NCI-H1105 (cell line): ENCODE results near the gene ZDHHC20.
"Not testable (repeated sequence)": the region's sequence is repeated elsewhere in the genome, so short reads cannot be mapped to it uniquely, and the experiment has no call there.

ENCODE experiments used
- DNase-seq: peaks from one replicate; lab custom pipeline; 2025; lab: John Stamatoyannopoulos, UW

Gene ZDHHC20

DNA sequence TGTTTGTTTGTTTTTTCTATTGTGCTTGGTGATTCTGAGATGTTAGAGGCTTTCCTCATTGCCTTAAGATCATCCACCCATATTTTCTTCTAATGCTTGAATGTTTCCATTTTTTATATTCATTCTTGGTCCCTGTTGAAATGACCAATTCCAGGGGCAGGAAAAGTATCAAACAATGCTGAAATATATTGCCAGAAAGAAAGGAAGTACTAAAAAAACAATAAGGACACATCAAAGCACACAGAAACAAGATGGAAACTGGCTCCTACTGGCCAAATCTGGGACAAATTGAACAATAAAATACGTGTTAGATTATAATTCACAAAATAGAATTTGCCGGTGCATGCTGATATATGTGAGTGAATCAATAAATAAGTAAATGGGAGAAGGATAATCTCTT, 23.9 kb downstream of the ZDHHC20 start:
- DNase-seq = no peak

DNA sequence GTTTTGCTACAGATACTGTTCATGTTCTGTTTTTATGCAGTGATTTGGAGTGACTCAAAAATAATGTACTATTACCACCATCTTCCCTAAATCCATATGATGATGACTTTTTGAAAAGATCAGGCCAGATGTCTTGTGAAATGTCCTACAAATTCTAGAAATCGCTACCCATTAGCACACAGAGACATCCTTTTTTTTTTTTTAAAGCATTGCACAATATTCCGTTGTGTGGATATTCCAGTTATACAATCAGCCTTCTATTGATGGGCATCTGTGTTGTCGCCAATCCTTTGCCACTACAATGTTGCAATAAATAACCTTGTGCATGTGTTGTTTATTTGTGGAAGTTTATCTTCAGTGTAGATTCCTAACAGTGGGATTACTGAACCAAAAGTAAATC, 24.5 kb downstream of the ZDHHC20 start:
- no peak for DNase-seq

DNA sequence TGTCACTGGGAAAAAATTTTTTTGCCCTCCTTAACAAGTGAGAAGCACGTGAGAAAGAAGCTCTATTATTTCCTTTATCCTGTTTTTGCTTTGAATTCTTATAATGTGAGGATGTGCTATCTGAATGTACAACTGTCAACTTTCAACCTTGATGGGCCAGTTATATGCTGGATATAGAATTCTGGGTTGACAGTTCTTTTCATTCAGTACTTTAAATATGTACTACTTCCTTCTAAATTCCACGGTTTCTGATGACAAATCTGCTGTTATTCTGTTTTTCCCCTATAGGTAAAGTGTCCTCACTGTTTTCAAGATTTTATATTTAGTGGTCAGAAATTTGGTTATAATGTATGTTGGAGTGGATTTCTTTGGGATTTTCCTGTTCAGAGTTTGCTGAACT, 29.9 kb downstream of the ZDHHC20 start:
- DNase-seq = no peak

DNA sequence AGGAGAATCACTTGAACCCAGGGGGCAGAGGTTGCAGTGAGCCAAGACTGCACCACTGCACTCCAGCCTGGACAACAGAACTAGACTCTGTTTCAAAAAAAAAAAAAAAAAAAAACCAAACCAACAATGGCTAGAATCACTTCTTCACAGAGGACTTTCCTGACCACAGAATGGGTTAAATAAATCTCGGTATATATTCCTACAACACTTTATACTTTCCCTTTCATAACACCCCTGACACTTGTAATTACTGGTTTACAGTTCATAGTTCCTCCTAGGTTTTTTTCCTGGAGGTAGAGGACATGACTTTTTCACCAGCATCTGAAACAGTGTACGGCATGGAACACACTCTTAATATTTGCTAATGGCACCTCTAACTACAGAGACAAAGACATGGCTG, 31.4 kb downstream of the ZDHHC20 start:
- no peak for DNase-seq

DNA sequence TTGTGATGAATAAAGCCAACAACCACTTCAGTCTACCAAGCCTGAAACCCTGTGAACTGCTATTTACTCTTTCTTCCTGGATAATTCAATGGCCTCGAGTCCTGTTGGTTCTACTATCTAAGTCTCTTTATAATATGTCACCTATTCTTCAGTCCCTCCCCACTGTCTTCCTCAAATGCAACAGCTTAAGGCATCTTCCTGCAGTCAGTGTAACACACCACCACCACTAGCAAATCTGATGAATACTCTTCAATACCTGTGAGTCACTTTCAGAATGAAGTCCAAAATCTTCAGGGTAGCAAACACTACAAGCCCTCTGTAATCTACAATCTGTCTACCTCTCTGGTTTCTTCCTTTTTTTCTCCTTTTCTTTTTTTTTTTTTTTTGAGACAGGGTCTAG, 32.9 kb downstream of the ZDHHC20 start:
- no peak for DNase-seq

DNA sequence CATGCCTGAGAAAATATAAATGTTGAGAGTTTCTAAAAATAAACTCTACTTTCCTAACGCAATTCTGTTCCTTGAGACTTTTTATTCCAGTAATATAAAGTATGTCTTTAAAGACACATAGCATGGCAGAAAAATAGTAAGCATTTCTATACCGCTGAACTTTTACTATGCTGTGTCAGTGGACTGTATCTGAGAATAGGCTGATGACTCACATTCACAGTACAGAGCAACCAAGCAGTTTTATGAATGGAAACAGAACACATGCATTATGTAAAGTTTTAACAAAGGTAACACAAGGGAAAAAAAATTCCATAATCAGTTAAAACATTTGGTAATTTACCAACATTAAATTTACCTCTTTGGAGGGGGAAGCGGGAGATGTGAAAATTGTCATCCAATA, 38.4 kb downstream of the ZDHHC20 start:
- DNase-seq = no peak

DNA sequence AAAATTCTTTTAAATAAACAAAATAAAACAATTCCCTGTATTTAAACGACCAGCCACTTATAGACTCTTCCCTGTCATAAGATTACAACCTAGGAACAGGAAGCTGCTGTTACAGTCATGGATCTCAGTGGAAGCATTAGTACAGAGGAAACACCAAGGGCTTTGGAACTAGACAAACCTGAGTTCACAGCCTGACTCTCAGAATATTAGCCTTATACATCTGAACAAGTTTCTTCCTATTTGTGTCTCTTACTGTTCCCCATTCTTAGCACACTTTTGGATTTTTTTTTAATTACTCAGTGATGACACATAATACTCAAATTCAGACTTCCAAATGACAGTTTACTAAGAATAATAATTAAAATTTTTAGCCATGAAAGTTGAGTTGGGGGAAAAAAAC, 46.1 kb downstream of the ZDHHC20 start:
- DNase-seq = no peak

DNA sequence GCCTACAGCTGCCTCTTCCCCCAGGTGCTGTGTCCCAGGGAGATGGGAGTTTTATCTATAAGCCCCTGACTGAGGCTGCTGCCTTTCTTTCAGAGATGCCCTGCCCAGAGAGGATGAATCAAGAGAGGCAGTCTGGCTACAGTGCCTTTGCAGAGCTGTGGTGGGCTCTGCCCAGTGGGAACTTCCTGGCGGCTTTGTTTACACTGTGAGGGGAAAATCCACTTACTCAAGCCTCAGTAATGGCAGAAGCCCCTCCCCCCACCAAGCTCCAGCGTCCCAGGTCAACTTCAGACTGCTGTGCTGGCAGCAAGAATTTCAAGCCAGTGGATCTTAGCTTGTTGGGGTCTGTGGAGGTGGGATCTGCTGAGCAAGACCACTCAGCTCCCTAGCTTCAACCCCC, 48.6 kb downstream of the ZDHHC20 start:
- DNase-seq = not testable (repeated sequence)

DNA sequence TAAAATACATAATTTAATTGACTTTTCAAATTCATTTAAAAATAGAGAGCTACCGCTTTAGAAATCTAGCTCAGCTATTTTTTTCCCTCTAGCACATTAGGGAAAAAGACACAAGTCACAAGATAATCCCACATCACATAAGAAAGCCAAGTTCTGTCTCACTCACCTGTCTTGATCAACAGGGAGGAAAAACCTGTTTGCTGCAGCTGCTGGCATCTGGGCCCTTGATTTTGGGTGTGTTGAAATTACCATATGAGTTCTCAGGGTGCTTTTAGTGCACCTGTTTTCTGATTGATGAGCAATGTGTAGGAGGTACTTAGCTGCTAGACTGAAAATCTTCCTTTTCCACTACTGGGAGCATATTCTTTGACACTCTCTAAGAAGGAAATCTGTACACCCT, 53.8 kb downstream of the ZDHHC20 start:
- DNase-seq = no peak

DNA sequence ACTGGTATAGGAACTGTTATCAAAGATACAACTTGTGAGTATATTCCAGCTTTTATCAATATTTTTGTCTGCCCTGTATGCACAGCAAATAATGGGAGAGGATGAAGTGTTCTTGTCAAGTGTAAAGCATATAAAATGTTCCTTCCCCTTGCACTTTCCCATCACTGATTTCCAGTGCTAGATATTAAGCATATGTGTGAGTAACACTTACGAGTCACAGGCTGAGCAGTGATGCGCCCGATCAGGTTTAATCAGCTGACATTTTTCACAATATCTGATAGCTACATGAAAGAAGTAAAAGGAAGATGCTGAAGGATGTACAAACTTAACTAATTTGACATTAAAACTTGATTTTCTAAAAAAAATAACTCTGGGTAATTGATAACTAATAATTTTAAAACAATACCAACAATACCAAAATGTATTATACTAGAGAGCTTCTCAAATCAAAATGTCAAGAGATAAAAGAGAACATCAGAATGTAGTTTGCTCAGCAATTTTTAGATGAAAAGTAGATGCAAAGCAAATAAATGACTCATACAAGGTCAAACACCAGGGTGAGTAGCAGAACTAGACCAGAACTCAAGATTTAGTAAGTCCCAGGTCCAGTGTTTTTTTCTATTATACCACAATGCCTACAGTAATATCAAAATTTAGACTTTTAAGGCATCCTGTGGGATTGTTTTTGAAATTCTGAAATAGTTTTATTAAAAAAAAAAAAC, 56.4 kb downstream of the ZDHHC20 start:
- DNase-seq = no peak

DNA sequence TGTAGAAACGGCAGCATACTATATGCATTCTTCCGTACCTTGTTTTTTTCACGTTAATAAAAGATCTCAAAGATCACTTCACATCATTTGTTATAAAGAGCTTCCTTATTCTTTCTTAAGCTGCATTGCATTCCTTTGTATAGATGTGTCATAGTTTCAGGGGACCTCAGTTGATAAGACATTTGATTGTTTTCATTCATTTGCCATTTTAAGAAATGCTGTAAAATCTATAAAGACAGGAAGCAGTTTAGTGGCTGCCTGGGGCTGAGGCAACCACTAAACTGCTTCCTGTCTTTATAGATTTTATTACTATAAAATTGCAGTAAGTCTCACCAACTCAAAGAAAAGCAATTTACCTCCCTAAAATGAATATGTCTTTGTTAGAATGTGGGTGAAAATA, 59.4 kb downstream of the ZDHHC20 start:
- no peak for DNase-seq

DNA sequence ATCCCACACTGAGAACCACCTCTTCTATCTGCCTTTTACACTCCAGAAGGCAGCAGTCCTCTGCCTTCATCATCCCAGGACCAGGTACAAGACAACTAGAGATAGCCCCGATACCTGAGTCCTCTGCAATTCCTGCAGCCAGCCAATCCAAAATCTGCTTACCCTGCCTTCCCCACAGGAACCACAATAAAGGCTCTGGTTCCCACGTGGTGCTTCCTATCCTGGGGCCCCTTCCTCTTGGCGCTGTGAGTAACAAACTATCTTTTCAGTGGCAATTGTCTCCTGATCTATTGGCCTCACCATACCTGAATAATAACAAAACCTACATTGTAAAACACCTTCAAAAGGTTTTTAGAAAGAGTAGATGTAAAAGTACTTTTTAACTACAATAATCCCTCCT, 63.1 kb downstream of the ZDHHC20 start:
- DNase-seq = no peak

DNA sequence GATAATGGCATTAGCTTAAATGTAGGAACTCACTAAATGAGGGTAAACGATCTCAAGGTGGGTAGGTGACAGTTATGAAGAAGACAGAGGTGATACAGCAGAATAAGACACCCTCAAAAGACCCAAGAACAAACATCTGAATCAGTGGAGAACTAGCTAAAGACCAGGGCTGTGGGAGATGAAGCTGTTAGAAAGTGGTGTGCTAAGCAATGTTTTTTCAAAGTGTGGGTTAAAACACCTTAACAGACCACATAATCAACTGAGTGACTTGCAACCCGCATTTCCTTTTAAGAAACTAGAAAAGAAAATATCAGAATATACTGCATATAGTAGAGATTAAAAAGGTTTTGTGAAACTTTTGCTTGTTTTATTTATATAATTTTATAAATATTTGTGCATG, 70.0 kb downstream of the ZDHHC20 start:
- DNase-seq = no peak

DNA sequence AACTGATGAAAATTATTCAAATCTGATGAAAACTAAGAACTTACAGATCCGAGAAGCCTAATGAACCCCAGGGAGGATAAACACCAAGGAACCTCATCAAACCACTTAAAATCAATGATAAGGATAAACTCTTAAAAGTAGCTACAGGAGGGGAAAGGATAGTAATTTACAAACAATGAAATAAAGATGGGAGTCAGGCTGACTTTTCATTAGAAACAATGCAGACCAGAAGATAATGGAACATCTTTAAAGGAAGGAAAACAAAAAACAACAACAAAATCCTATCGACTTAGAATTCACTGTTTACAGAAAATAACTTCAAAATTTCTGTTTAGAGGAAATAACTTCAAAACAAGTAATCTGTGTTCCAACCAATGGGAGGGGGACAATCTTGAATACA, 73.4 kb downstream of the ZDHHC20 start:
- no peak for DNase-seq

DNA sequence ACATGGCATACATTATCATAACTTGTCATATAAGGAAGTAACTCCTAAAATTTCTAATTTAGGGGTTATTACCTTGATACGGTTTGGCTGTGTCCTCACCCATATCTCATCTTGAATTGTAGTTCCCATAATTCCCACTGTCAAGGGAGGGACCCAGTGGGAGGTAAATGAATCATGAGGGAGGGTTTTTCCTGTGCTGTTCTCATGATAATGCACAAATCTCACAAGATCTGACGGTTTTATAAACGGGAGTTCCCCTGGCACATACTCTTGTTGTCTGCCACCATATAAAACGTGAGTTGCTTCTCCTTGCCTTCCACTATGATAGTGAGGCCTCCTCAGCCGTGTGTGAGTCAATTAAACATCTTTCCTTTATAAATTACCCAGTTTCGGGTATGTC, 76.0 kb downstream of the ZDHHC20 start:
- DNase-seq = no peak

DNA sequence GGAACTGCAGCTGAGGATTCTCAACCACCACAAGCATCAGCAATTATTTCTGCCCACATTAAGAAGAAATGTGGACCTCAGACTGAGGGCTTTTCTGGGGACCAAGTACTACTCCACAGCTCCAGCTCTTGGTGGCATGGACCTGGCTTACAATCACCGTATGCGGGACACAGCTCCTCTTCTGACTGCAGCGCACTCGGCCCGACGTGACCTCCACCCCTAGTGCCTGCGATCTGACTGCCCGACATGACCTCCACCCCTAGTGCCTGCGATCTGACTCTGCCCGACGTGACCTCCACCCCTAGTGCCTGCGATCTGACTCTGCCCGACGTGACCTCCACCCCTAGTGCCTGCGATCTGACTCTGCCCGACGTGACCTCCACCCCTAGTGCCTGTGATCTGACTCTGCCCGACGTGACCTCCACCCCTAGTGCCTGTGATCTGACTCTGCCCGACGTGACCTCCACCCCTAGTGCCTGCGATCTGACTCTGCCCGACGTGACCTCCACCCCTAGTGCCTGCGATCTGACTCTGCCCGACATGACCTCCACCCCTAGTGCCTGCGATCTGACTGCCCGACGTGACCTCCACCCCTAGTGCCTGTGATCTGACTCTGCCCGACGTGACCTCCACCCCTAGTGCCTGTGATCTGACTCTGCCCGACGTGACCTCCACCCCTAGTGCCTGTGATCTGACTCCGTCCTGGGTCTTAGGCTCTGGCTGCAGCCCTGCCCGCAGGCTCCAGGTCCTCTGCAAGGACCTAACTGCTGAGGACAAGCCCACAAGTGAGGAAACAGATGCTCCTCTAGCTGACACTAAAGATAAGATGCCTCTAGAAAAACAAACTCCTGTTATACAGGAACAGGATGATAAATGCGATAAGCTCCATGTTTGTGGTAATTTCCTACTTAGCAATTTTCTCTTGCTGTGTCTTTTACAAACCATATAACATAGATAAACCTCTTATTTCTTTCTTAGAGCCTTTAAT, 81.8 kb downstream of the ZDHHC20 start:
- not testable (repeated sequence) for DNase-seq

DNA sequence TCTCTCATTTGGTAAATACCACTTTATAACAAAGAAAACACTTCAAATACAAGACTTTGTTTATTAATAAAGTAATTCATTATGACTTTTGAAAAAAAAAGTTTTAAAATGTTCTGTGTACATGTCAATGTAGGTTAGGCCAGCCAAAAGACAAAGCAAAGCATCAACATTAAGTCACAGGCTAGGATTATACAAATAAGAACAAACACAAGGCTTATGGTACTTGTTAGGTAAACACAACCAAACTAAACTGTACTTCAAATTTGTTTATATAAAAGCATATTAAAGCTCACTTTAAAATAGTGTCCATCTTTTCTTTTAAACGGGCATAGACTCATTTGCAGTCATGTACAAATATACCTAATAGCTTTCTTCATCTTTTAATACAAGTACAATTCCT, 86.6 kb downstream of the ZDHHC20 start:
- no peak for DNase-seq

DNA sequence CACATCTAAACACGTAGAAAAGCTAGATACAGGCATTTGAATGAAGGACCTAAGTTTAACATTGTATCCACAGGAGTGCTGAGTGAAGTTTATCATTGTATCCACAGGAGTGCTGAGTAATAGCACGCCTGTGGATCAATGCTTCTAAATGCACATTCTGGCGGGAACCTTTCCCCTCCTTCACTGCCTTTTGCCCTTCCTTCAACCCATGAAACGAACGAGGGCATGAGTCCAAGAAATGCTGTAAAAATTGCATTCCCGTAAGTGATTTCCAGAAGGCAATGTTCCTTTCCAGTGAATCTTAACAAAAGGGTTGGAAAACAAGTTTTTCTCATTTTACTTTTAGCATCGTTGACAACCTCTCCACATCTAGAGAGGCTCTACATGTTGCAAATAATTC, 88.1 kb downstream of the ZDHHC20 start:
- no peak for DNase-seq

DNA sequence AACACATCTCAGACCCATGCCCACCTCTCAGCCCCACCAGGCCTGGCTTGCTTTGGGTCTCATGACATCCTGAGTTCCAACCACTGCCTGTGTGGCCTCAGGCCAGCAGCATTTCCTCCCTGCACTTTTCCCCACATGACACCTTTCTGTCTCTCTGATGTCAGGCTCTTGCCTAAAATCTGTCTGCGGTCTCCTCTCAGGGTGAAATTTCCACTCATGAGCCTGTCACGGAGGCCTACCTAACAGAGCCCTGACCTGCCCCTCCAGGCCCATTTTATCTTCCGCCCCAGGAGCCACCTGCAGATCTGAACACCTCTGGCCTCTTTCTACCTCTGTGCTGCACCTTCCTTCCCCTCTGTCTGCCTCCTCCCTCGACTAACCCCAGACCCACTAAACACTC, 93.5 kb downstream of the ZDHHC20 start:
- no peak for DNase-seq

DNA sequence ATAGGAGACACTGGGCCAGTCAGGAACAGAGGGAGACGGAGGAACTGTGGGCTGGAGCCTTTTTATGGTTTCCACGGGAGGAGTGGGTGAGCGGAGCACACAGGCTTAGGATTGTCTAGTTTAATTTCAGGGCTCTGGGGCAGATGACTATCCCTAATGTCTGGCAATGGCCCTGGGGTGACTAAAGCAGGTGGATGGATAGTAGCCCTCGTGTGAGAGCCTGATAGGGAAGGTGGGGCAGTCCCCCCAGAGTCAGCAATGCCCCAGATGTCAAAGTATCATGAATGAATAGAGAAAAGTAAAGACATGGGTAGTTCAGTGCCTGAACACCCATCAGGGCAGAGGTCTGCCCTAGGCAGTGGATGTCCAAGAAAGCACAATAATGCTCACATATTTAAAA, 94.2 kb downstream of the ZDHHC20 start:
- DNase-seq = no peak

DNA sequence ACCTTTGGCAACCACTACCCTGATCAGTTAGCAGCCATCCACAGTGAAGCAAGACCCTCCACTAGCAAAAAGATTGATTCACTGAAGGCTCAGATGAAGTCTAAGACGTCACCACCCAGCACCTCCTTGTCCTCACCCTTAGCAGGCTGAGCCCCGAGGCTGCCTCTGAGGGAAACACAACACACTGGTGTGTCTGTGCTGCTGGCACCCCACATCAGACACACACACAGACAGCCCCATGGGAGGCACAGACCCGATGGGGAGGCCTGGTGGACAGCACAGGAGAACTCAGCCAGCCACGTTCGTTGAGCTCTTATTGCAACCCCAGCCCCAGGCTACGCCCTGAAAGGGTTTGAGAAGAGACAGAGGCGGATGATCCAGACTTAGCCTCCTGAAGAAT, 94.7 kb downstream of the ZDHHC20 start:
- no peak for DNase-seq

DNA sequence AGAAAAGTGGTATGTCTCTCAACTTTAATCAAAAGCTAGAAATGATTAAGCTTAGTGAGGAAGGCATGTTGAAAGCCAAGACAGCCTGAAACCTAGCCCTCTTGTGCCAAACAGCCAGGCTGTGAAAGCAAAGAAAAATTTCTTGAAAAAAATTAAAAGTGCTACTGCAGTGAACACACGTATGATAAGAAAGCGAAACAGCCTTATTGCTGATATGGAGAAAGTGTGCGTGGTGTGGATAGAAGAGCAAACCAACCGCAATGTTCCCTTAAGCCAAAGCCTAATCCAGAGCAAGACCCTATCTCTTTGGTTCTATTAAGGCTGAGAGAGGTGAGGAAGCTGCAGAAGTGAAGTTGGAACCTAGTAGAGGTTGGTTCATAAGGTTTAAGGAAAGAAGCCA, 96.4 kb downstream of the ZDHHC20 start:
- no peak for DNase-seq

DNA sequence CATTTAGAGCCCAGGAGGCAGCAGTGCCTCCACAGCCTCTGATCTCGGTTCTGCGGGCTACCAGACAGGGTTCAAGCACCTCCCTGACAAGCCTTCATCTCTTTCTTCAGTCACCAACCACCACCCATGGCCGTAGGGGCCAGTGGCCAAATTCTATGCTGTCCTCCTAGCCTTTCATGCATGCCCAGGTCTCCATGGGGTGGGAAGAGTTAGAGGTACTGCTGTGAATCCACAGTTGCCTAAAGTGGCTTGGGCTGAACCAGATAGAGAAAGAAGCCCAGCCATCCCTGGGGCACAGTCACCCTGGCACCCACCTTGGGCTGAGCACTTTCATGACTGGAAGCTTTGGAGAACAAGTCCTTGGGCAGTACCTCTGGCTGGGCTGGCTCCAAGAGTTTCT, 97.4 kb downstream of the ZDHHC20 start:
- DNase-seq = no peak
